HepG2 (cell line): ENCODE results near the gene CDX1. TPM values are rescaled to one million over a fixed set of nuclear protein-coding genes. Genes with fewer than 3 reads are reported as not detected.

Source experiments
- ATAC-seq: fragments of 200-7000 bp; cut with Tn5 transposase; 3 replicates; pipeline ENCODE4 v1.9.1; 2020; ENCODE audit warnings: mild to moderate bottlenecking, moderate library complexity
- BruUV-seq: library from RNA; stranded (reverse); fragments of 400-500 nt; replicated peaks from 2 replicates; lab custom pipeline; 2021; lab: Mats Ljungman, UMichigan
- CTCF ChIA-PET: fragments of 300-600 bp; formaldehyde crosslinking; extraction: SDS; loops from one replicate; lab custom pipeline; 2021; ENCODE audit warnings: low total read pairs, inconsistent platforms, low intra/inter-chr PET ratio; lab: Yijun Ruan, JAX
- POLR2A ChIA-PET: fragments of 350-600 bp; sonication (Branson Sonifier 250); formaldehyde crosslinking; loops from one replicate; lab custom pipeline; 2020; ENCODE audit warnings: antibody characterized with exemption, inconsistent platforms; lab: Yijun Ruan, JAX
- DNase-seq: peaks from one replicate; pipeline ENCODE4 v3.0.0-alpha.2; 2015; ENCODE audit warnings: low spot score
- FAIRE-seq: peaks from 3 replicates; lab custom pipeline; 2011; peaks lifted over from hg19 to GRCh38; lab: Jason Lieb, UNC
- H2AFZ ChIP-seq: one replicate; pipeline ENCODE4 v1.6.1; 2011; ENCODE audit warnings: low read length, inconsistent platforms
- H3K27ac ChIP-seq: fragments of 300-600 bp; 3 replicates; pipeline ENCODE4 v1.8.0; 2011; ENCODE audit warnings: mixed run types, mild to moderate bottlenecking, mixed read lengths, low read length, inconsistent platforms; ENCODE audit not compliant: insufficient read depth; ENCODE audit errors: extremely low read length
- H3K27me3 ChIP-seq, 2 experiments: fragments of 200-600 bp in 1 of 2; 2 replicates in 1 of 2; 3 replicates in 1 of 2; pipeline versions ENCODE4 v1.6.0 to v1.8.0; 2011; ENCODE audit warnings: low read length in 2 of 2, mild to moderate bottlenecking in 2 of 2, moderate library complexity in 2 of 2, inconsistent platforms in 1 of 2; ENCODE audit not compliant: insufficient read depth in 2 of 2, control insufficient read depth in 1 of 2
- H3K36me3 ChIP-seq, 2 experiments: fragments of 200-600 bp in 1 of 2; replicated peaks in 1 of 2; 2 replicates in 1 of 2; 3 replicates in 1 of 2; pipeline versions ENCODE4 v1.5.1 to v1.8.0; 2011; ENCODE audit warnings: low read length in 2 of 2, inconsistent platforms in 1 of 2; ENCODE audit not compliant: insufficient read depth in 2 of 2, control insufficient read depth in 1 of 2
- H3K4me1 ChIP-seq: 2 replicates; pipeline ENCODE4 v1.5.1; 2012; ENCODE audit warnings: low read length, inconsistent platforms; ENCODE audit not compliant: insufficient read depth
- H3K4me2 ChIP-seq: 2 replicates; pipeline ENCODE4 v1.6.0; 2011; ENCODE audit warnings: low read depth, low read length, inconsistent platforms
- H3K4me3 ChIP-seq, 3 experiments: fragments of 200-600 bp in 1 of 3; sonication (generic), shearing (Covaris generic) in 1 of 3; replicated peaks in 1 of 3; 2 replicates each; pipeline ENCODE4 v1.5.1; 2011 to 2016; ENCODE audit warnings: low read length in 3 of 3, inconsistent platforms in 2 of 3, low read depth in 2 of 3, mild to moderate bottlenecking in 2 of 3, control low read depth in 1 of 3, mixed read lengths in 1 of 3; ENCODE audit not compliant: insufficient read depth in 1 of 3
- H3K79me2 ChIP-seq: one replicate; pipeline ENCODE4 v1.6.1; 2011; ENCODE audit warnings: low read length, inconsistent platforms; ENCODE audit not compliant: insufficient read depth
- H3K9ac ChIP-seq: 2 replicates; pipeline ENCODE4 v1.6.0; 2011; ENCODE audit warnings: mild to moderate bottlenecking, low read depth, low read length, inconsistent platforms; ENCODE audit not compliant: insufficient read depth
- H3K9me3 ChIP-seq: 2 replicates; pipeline ENCODE4 v1.5.1; 2012; ENCODE audit warnings: mild to moderate bottlenecking, low read length
- H4K20me1 ChIP-seq: 2 replicates; pipeline ENCODE4 v1.6.0; 2011; ENCODE audit warnings: inconsistent platforms, mild to moderate bottlenecking, low read length, moderate library complexity; ENCODE audit not compliant: insufficient read depth
- CBX5 ChIP-seq: sonication (generic); formaldehyde crosslinking; IDR thresholded peaks from 2 replicates; pipeline ENCODE4 v1.4.0; 2020; ENCODE audit warnings: missing genetic modification reagents, borderline replicate concordance
- HNRNPH1 ChIP-seq: fragments of 200-400 bp; formaldehyde crosslinking; optimal IDR thresholded peaks from 2 replicates; pipeline ENCODE3; 2017; ENCODE audit warnings: mild to moderate bottlenecking, low read depth, low read length
- PAWR ChIP-seq: sonication (generic); formaldehyde crosslinking; IDR thresholded peaks from 2 replicates; pipeline ENCODE4 v1.4.0; 2020; ENCODE audit warnings: missing genetic modification reagents, mild to moderate bottlenecking, borderline replicate concordance
- SATB2 ChIP-seq: sonication (generic); formaldehyde crosslinking; IDR thresholded peaks from 2 replicates; pipeline ENCODE4 v1.5.0; 2020; ENCODE audit warnings: missing genetic modification reagents
- XRCC5 ChIP-seq: fragments of 200-400 bp; formaldehyde crosslinking; optimal IDR thresholded peaks from 2 replicates; pipeline ENCODE3; 2017; ENCODE audit warnings: mild to moderate bottlenecking, low read length
- ZBTB42 ChIP-seq: sonication (generic); formaldehyde crosslinking; IDR thresholded peaks from 2 replicates; pipeline ENCODE4 v1.5.0; 2020; ENCODE audit warnings: mild to moderate bottlenecking, missing genetic modification reagents
- ZNF687 ChIP-seq: sonication (generic); formaldehyde crosslinking; IDR thresholded peaks from 2 replicates; pipeline ENCODE4 v1.5.1; 2020; ENCODE audit warnings: mild to moderate bottlenecking, missing genetic modification reagents, moderate library complexity
- WGBS: methylation state at CpG from one replicate; pipeline ENCODE4 v1.1.6; 2017; ENCODE audit warnings: low lambda C conversion rate; 5-methylcytosine and 5-hydroxymethylcytosine counted together
- in situ Hi-C: cut with HindIII; loops from 2 replicates; pipeline ENCODE4 v1.10.0; 2017; ENCODE audit warnings: low pct_unique_long_range_greater_than_20kb; ENCODE audit not compliant: extremely low pct_ligation_motif_present
- intact Hi-C: fragments of 100-400 bp; cut with micrococcal nuclease; formaldehyde crosslinking; loops from one replicate; pipeline ENCODE4 v1.10.0; 2022; ENCODE audit not compliant: unreplicated experiment
- polyA plus RNA-seq, 8 experiments: library from polyadenylated mRNA; depleted of rRNA in 3 of 8; stranded (reverse) in 7 of 8; unstranded in 1 of 8; fragments of >200 nt; fragmentation: Illumina TruSeq in 4 of 8; extraction: Trizol in 4 of 8; gene quantifications; 2 replicates each; pipeline versions ENCODE4 v1.2.1 to v1.2.3, GENCODE V29; 2011 to 2016; ENCODE audit warnings: low read depth in 4 of 8, missing spikeins in 1 of 8, mixed read lengths in 1 of 8; ENCODE audit not compliant: insufficient read depth in 1 of 8
- total RNA-seq, 5 experiments: library from RNA; depleted of rRNA; stranded (reverse); fragments of >200 nt; fragmentation: Illumina TruSeq; extraction: Trizol; gene quantifications; 2 replicates each; pipeline ENCODE4 v1.2.3, GENCODE V29; 2016; ENCODE audit warnings: low read depth in 1 of 5
- TF ChIP-seq, protein P1 (sequence below): sonication (generic); formaldehyde crosslinking; IDR thresholded peaks from 2 replicates; pipeline ENCODE4 v1.4.0; 2020; ENCODE audit warnings: mild to moderate bottlenecking, low read depth, missing genetic modification reagents
- TF ChIP-seq, protein P2 (sequence below): IDR thresholded peaks from 2 replicates; pipeline ENCODE4 v1.6.1; 2012; ENCODE audit warnings: low read length, improper control_type of control experiment

CDX1 gene
- total and polyA plus RNA-seq, 2 of the 13 experiments (the other 11 are each of a cell fraction or from before 2014, with no cell fraction given) = not detected

GRCh38 chr5:150155258-150156026 lies 11.1 kb upstream of the CDX1 start, which contains the start of gene PDGFRB (continued):
- peak; percentile 30 for TF ChIP-seq ZNF687
- no peak for TF ChIP-seq SATB2

DNA sequence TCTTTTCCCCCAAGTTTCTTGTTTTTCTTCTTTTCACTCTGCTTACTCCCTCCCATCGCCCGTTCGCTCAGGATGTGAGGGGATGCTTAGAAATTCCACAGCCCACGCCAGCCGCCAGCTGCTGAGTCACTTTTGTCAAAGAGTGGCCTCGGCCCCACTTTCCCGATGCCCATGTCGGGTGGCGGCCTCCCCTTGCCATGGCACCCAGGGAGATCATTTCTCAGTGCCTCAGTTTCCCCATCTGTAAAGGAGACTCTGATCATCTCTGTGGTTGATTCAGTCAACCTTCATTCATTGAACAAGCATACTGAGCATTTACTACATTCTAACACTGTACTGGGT lies 10.6 kb upstream of the CDX1 start:
- DNase-seq (no peak), ATAC-seq (no peak), FAIRE-seq (no peak)
- Histone ChIP-seq H3K4me3 (no peak overlapping the region), H3K36me3 (no peaks in the 10 kb centered on the region), H3K27ac (no peak overlapping the region), H4K20me1 (no peaks in the 10 kb centered on the region), H3K9ac (no peak overlapping the region), H3K4me1 (peaks cover 78% of the 10 kb centered on the region), H3K79me2 (no peaks in the 10 kb centered on the region), H3K4me2 (no peak overlapping the region), H3K9me3 (no peaks in the 10 kb centered on the region), H3K27me3 (peaks cover 2 to 31% of the 10 kb centered on the region in 2 experiments; a peak in 3 of 5 replicates), H2AFZ (no peak overlapping the region)
- intact Hi-C loops (no loop called here), in situ Hi-C loops (no loop called here)
- 50% methylated on average over 9 of the region's 9 CpGs for WGBS
- no TSS peak for BruUV-seq
- TF ChIP-seq ZBTB42 (CRISPR knock-in tag) = no peak
- TF ChIP-seq, protein P1, sequence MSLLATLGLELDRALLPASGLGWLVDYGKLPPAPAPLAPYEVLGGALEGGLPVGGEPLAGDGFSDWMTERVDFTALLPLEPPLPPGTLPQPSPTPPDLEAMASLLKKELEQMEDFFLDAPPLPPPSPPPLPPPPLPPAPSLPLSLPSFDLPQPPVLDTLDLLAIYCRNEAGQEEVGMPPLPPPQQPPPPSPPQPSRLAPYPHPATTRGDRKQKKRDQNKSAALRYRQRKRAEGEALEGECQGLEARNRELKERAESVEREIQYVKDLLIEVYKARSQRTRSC (CRISPR knock-in tag) = no peak
- TF ChIP-seq, protein P2, sequence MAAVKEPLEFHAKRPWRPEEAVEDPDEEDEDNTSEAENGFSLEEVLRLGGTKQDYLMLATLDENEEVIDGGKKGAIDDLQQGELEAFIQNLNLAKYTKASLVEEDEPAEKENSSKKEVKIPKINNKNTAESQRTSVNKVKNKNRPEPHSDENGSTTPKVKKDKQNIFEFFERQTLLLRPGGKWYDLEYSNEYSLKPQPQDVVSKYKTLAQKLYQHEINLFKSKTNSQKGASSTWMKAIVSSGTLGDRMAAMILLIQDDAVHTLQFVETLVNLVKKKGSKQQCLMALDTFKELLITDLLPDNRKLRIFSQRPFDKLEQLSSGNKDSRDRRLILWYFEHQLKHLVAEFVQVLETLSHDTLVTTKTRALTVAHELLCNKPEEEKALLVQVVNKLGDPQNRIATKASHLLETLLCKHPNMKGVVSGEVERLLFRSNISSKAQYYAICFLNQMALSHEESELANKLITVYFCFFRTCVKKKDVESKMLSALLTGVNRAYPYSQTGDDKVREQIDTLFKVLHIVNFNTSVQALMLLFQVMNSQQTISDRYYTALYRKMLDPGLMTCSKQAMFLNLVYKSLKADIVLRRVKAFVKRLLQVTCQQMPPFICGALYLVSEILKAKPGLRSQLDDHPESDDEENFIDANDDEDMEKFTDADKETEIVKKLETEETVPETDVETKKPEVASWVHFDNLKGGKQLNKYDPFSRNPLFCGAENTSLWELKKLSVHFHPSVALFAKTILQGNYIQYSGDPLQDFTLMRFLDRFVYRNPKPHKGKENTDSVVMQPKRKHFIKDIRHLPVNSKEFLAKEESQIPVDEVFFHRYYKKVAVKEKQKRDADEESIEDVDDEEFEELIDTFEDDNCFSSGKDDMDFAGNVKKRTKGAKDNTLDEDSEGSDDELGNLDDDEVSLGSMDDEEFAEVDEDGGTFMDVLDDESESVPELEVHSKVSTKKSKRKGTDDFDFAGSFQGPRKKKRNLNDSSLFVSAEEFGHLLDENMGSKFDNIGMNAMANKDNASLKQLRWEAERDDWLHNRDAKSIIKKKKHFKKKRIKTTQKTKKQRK = no peak
- no peak for TF ChIP-seq CBX5 (CRISPR knock-in tag)
- TF ChIP-seq HNRNPH1 = no peak
- TF ChIP-seq PAWR = no peak
- peak; percentile 6 for TF ChIP-seq XRCC5
- POLR2A ChIA-PET = interaction anchor here (5.2 kb wide), 1 partner anchor 18 kb away, joined by 31 read pairs; no protein-coding TSS in a partner anchor
- CTCF ChIA-PET = no interaction called here
